MM.1S (cell line): ENCODE results near the gene SLIT1.

Source experiments
- DNase-seq: peaks from one replicate; pipeline ENCODE4 v3.0.0-alpha.2; 2015
- H2AFZ ChIP-seq: fragments of 300-600 bp; sonication (generic); 2 replicates; pipeline ENCODE4 v1.6.0; 2016; ENCODE audit warnings: antibody characterized with exemption, low read length
- H3F3A ChIP-seq: fragments of 300-600 bp; sonication (generic); 2 replicates; pipeline ENCODE4 v1.6.1; 2016; ENCODE audit warnings: mild to moderate bottlenecking, antibody characterized with exemption, low read length, moderate library complexity, mixed read lengths; ENCODE audit not compliant: insufficient read depth
- H3K27ac ChIP-seq: fragments of 300-600 bp; sonication (generic); 2 replicates; pipeline ENCODE4 v1.5.1; 2016; ENCODE audit warnings: mild to moderate bottlenecking, low read length
- H3K27me3 ChIP-seq: fragments of 300-600 bp; sonication (generic); replicated peaks from 2 replicates; pipeline ENCODE4 v1.6.0; 2016; ENCODE audit warnings: low read length; ENCODE audit not compliant: insufficient read depth
- H3K36me3 ChIP-seq: fragments of 300-600 bp; sonication (generic); replicated peaks from 2 replicates; pipeline ENCODE4 v1.6.1; 2016; ENCODE audit warnings: mild to moderate bottlenecking, low read length, mixed read lengths; ENCODE audit not compliant: insufficient read depth
- H3K4me1 ChIP-seq: fragments of 300-600 bp; sonication (generic); 2 replicates; pipeline ENCODE4 v1.6.1; 2016; ENCODE audit warnings: low read length, mixed read lengths
- H3K4me2 ChIP-seq: fragments of 300-600 bp; sonication (generic); 2 replicates; pipeline ENCODE4 v1.6.0; 2016; ENCODE audit warnings: low read depth, low read length
- H3K4me3 ChIP-seq: fragments of 300-600 bp; sonication (generic); 2 replicates; pipeline ENCODE4 v1.5.1; 2016; ENCODE audit warnings: low read length, mixed read lengths
- H3K79me2 ChIP-seq: fragments of 300-600 bp; sonication (generic); 2 replicates; pipeline ENCODE4 v1.6.1; 2016; ENCODE audit warnings: mixed run types, low read length, mixed read lengths
- H3K9ac ChIP-seq: fragments of 300-600 bp; sonication (generic); 2 replicates; pipeline ENCODE4 v1.6.1; 2016; ENCODE audit warnings: low read length, mixed read lengths
- H3K9me2 ChIP-seq: fragments of 300-600 bp; sonication (generic); replicated peaks from 2 replicates; pipeline ENCODE4 v1.6.1; 2016; ENCODE audit warnings: mild to moderate bottlenecking, low read length, mixed read lengths; ENCODE audit not compliant: insufficient read depth
- H3K9me3 ChIP-seq: fragments of 300-600 bp; sonication (generic); replicated peaks from 2 replicates; pipeline ENCODE4 v1.6.1; 2016; ENCODE audit warnings: mild to moderate bottlenecking, low read length, mixed read lengths; ENCODE audit not compliant: insufficient read depth
- H4K20me1 ChIP-seq: fragments of 300-600 bp; sonication (generic); 2 replicates; pipeline ENCODE4 v1.6.1; 2016; ENCODE audit warnings: mild to moderate bottlenecking, low read length, moderate library complexity, mixed read lengths; ENCODE audit not compliant: insufficient read depth
- EZH2 ChIP-seq: fragments of 300-600 bp; sonication (generic); optimal IDR thresholded peaks from 2 replicates; pipeline ENCODE3; 2017; ENCODE audit warnings: low read depth, mild to moderate bottlenecking, antibody characterized with exemption, low read length, mixed read lengths
- EZH2phosphoT487 ChIP-seq: fragments of 300-600 bp; sonication (generic); IDR thresholded peaks from 2 replicates; pipeline ENCODE4 v1.6.1; 2018; ENCODE audit warnings: antibody characterized with exemption, low read length
- TF ChIP-seq, protein P1 (sequence below): fragments of 300-600 bp; sonication (generic); IDR thresholded peaks from 2 replicates; pipeline ENCODE4 v1.5.1; 2016; ENCODE audit warnings: antibody characterized with exemption, low read length, mixed read lengths

The SLIT1 gene

GRCh38 chr10:97142834-97143233 lies 42.9 kb downstream of the SLIT1 start:
- no peak for TF ChIP-seq EZH2phosphoT487
- TF ChIP-seq EZH2 = no peak
- TF ChIP-seq, protein P1, sequence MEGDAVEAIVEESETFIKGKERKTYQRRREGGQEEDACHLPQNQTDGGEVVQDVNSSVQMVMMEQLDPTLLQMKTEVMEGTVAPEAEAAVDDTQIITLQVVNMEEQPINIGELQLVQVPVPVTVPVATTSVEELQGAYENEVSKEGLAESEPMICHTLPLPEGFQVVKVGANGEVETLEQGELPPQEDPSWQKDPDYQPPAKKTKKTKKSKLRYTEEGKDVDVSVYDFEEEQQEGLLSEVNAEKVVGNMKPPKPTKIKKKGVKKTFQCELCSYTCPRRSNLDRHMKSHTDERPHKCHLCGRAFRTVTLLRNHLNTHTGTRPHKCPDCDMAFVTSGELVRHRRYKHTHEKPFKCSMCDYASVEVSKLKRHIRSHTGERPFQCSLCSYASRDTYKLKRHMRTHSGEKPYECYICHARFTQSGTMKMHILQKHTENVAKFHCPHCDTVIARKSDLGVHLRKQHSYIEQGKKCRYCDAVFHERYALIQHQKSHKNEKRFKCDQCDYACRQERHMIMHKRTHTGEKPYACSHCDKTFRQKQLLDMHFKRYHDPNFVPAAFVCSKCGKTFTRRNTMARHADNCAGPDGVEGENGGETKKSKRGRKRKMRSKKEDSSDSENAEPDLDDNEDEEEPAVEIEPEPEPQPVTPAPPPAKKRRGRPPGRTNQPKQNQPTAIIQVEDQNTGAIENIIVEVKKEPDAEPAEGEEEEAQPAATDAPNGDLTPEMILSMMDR = no peak
- Histone ChIP-seq H3K9me2 (no peaks in the 10 kb centered on the region), H3F3A (no peaks in the 10 kb centered on the region), H3K36me3 (no peaks in the 10 kb centered on the region), H3K79me2 (no peaks in the 10 kb centered on the region), H3K4me3 (no peak overlapping the region), H3K4me2 (no peak overlapping the region), H3K27ac (no peak overlapping the region), H4K20me1 (no peaks in the 10 kb centered on the region), H3K27me3 (no peaks in the 10 kb centered on the region), H2AFZ (no peak overlapping the region), H3K9ac (no peak overlapping the region), H3K9me3 (no peaks in the 10 kb centered on the region), H3K4me1 (no peaks in the 10 kb centered on the region)
- no peak for DNase-seq

DNA sequence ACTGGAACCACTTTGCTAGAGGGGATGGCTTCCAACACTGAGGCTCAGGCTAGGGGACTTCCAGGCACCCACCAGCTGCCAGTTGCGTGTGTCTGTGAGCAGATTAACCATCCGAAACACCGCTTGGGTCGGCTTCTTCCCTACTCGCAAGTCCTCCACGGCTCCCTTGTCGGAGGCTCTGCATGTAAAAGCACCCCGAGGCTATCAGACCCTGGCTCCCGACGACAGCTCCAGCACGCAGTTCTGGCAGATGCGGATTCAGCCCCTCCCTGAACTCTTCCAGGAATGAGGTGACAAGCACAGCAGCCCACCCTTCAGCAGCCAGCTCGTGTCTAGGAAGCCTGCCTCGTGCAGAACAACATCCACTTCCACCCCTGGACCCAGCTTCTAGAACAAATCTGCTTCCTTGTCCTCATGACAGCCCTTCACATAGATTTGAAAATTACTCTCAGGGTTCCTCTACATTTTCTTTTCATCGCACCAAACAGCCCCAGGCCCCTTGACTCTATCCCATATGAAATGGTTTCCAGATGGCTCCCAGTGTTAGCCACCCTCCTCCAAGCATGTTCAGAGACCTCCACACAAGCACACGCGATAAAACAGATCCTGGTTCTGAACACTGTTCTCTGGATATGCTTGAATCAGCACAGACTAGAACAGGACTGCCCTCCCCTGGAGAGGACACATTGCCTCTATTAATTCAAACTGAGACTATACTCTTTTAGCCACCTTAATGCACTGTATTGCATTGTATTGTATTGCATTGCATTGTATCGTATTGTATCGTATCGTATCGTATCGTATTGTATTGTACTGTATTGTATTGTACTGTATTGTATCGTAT lies 44.6 kb downstream of the SLIT1 start:
- Histone ChIP-seq H3K4me3 (no peak overlapping the region), H3K9me2 (no peaks in the 10 kb centered on the region), H3F3A (no peaks in the 10 kb centered on the region), H2AFZ (no peak overlapping the region), H3K36me3 (no peaks in the 10 kb centered on the region), H3K4me1 (no peaks in the 10 kb centered on the region), H3K27me3 (no peaks in the 10 kb centered on the region), H3K4me2 (no peak overlapping the region), H4K20me1 (no peaks in the 10 kb centered on the region), H3K79me2 (no peaks in the 10 kb centered on the region), H3K27ac (no peak overlapping the region), H3K9me3 (no peaks in the 10 kb centered on the region), H3K9ac (no peak overlapping the region)
- no peak for DNase-seq
- no peak for TF ChIP-seq EZH2phosphoT487
- no peak for TF ChIP-seq EZH2
- TF ChIP-seq, protein P1 = no peak

DNA sequence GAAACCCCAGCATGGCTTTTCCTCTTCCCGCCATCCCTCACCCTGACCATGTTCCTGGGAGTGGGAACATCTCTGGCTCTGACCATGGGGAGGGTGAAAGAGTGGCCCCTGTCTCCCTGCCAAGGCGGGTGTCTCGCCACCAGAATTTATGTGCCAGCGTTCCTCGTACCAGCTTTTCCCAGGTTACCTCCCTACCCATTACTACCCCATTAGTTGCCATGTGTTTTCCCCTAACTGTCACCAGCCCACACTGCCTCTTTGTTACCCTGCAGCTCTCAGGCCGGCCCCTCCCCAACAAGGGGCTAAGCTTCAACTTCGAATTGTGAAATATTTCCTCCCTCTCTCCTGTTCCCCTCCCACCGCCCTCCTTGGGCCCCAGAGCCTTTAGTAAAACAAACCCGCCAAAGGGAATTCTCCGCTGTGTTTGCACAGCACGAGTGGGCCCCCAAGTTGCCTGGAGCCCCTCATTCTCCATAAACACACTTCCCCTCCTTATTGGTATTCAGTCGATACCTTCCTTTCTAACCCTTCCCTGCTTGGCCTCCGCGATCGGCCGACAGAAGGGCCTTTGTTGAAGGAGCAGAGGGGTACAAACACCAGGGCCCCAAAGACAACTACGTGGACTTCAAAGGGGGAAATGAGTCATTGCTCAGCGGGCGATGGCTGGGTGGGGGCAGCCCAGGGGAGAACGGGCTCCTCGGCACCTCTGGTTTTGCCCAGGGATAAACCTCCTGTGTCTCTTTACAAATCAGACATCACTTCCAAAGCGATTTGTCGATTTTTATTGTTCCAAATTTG lies 45.5 kb downstream of the SLIT1 start:
- H3K27ac ChIP-seq = no peak overlapping the region
- no peaks in the 10 kb centered on the region for H3K9me2 ChIP-seq
- no peak overlapping the region for H2AFZ ChIP-seq
- H3K4me3 ChIP-seq = no peak overlapping the region
- no peaks in the 10 kb centered on the region for H3F3A ChIP-seq
- no peak for DNase-seq
- H4K20me1 ChIP-seq = no peaks in the 10 kb centered on the region
- TF ChIP-seq, protein P1 = no peak
- no peak for TF ChIP-seq EZH2phosphoT487
- TF ChIP-seq EZH2 = no peak
- H3K9ac ChIP-seq = no peak overlapping the region
- H3K9me3 ChIP-seq = no peaks in the 10 kb centered on the region
- H3K27me3 ChIP-seq = no peaks in the 10 kb centered on the region
- no peak overlapping the region for H3K4me2 ChIP-seq
- no peaks in the 10 kb centered on the region for H3K79me2 ChIP-seq
- no peaks in the 10 kb centered on the region for H3K36me3 ChIP-seq
- H3K4me1 ChIP-seq = no peaks in the 10 kb centered on the region
